Loucy (cell line): Measurements from ENCODE around the gene BPHL.

Experiments used
- H2AFZ ChIP-seq: fragments of 200-600 bp; sonication (generic); 2 replicates; pipeline ENCODE4 v1.6.0; 2016; ENCODE audit warnings: antibody characterized with exemption, mild to moderate bottlenecking, low read length, moderate library complexity
- H3F3A ChIP-seq: fragments of 200-600 bp; 2 replicates; pipeline ENCODE4 v1.6.0; 2016; ENCODE audit warnings: antibody characterized with exemption, low read depth, mild to moderate bottlenecking
- H3K27me3 ChIP-seq: fragments of 200-600 bp; sonication (generic); 2 replicates; pipeline ENCODE4 v1.6.1; 2014; ENCODE audit warnings: low read length, mild to moderate bottlenecking; ENCODE audit not compliant: insufficient read depth, poor library complexity, severe bottlenecking
- H3K36me3 ChIP-seq: fragments of 200-600 bp; sonication (generic); 2 replicates; pipeline ENCODE4 v1.6.1; 2016; ENCODE audit warnings: low read length; ENCODE audit not compliant: insufficient read depth
- H3K4me1 ChIP-seq: fragments of 200-600 bp; sonication (generic); 2 replicates; pipeline ENCODE4 v1.5.1; 2014; ENCODE audit warnings: low read length, mild to moderate bottlenecking; ENCODE audit not compliant: insufficient read depth, poor library complexity, severe bottlenecking
- H3K4me2 ChIP-seq: fragments of 200-600 bp; sonication (generic); 2 replicates; pipeline ENCODE4 v1.6.0; 2014; ENCODE audit warnings: antibody characterized with exemption, low read length, low read depth, mild to moderate bottlenecking; ENCODE audit not compliant: poor library complexity, severe bottlenecking
- H3K4me3 ChIP-seq: fragments of 200-600 bp; sonication (generic); 2 replicates; pipeline ENCODE4 v1.5.1; 2014; ENCODE audit warnings: low read length, mild to moderate bottlenecking, mixed read lengths; ENCODE audit not compliant: poor library complexity, severe bottlenecking
- H3K79me2 ChIP-seq: fragments of 200-600 bp; sonication (generic); 2 replicates; pipeline ENCODE4 v1.6.1; 2014; ENCODE audit warnings: low read length; ENCODE audit not compliant: insufficient read depth
- H3K9ac ChIP-seq: fragments of 200-600 bp; sonication (generic); 2 replicates; pipeline ENCODE4 v1.6.0; 2014; ENCODE audit warnings: mild to moderate bottlenecking, low read depth, low read length, moderate library complexity; ENCODE audit not compliant: poor library complexity, severe bottlenecking
- H3K9me2 ChIP-seq: fragments of 200-600 bp; sonication (generic); replicated peaks from 2 replicates; pipeline ENCODE4 v1.6.1; 2016; ENCODE audit warnings: low read depth, low read length, mixed read lengths
- H3K9me3 ChIP-seq: fragments of 200-600 bp; sonication (generic); 2 replicates; pipeline ENCODE4 v1.6.1; 2014; ENCODE audit warnings: mild to moderate bottlenecking, antibody characterized with exemption, low read length, low read depth; ENCODE audit not compliant: insufficient read depth
- H4K20me1 ChIP-seq: fragments of 200-600 bp; sonication (generic); 2 replicates; pipeline ENCODE4 v1.6.0; 2014; ENCODE audit warnings: antibody characterized with exemption, low read length, mild to moderate bottlenecking; ENCODE audit not compliant: insufficient read depth, poor library complexity, severe bottlenecking
- EZH2phosphoT487 ChIP-seq: fragments of 200-600 bp; IDR thresholded peaks from 2 replicates; pipeline ENCODE4 v1.6.1; 2018; ENCODE audit warnings: antibody characterized with exemption, mild to moderate bottlenecking, moderate library complexity, borderline replicate concordance
- TF ChIP-seq, protein P1 (sequence below): fragments of 200-600 bp; sonication (generic); conservative IDR thresholded peaks from 2 replicates; pipeline ENCODE4 v1.5.1; 2014; ENCODE audit warnings: mild to moderate bottlenecking, antibody characterized with exemption, low read length

The BPHL gene

DNA sequence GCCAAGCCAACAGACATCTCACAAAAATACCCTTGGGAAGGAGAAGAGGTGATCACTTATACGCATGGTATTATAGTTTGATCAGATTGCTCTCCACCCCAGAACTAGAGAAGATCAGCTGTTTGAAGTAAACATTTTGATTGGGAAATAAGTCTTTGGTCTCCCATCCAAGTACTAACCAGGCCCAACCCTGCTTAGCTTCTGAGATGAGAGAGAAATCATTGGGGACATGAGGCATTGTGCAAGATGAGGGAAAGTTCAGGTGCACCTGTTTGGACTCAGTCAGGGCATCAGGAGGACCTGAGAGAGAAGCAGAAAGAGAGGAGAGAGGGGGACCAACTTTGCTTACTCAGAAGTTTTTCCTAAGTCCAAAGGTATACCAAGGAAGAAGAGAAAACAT is 38.8 kb upstream of the BPHL start:
- Histone ChIP-seq H4K20me1 (peaks cover 19% of the 10 kb centered on the region), H3K4me2 (no peak overlapping the region), H3F3A (no peaks in the 10 kb centered on the region), H3K9me3 (no peaks in the 10 kb centered on the region), H3K9ac (no peak overlapping the region), H3K4me1 (peaks cover 14% of the 10 kb centered on the region), H3K79me2 (peaks cover 36% of the 10 kb centered on the region), H3K36me3 (peaks cover 73% of the 10 kb centered on the region), H3K27me3 (no peaks in the 10 kb centered on the region), H2AFZ (no peak overlapping the region), H3K9me2 (no peaks in the 10 kb centered on the region), H3K4me3 (no peak overlapping the region)
- TF ChIP-seq, protein P1, sequence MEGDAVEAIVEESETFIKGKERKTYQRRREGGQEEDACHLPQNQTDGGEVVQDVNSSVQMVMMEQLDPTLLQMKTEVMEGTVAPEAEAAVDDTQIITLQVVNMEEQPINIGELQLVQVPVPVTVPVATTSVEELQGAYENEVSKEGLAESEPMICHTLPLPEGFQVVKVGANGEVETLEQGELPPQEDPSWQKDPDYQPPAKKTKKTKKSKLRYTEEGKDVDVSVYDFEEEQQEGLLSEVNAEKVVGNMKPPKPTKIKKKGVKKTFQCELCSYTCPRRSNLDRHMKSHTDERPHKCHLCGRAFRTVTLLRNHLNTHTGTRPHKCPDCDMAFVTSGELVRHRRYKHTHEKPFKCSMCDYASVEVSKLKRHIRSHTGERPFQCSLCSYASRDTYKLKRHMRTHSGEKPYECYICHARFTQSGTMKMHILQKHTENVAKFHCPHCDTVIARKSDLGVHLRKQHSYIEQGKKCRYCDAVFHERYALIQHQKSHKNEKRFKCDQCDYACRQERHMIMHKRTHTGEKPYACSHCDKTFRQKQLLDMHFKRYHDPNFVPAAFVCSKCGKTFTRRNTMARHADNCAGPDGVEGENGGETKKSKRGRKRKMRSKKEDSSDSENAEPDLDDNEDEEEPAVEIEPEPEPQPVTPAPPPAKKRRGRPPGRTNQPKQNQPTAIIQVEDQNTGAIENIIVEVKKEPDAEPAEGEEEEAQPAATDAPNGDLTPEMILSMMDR, result no peak
- no peak for TF ChIP-seq EZH2phosphoT487

DNA sequence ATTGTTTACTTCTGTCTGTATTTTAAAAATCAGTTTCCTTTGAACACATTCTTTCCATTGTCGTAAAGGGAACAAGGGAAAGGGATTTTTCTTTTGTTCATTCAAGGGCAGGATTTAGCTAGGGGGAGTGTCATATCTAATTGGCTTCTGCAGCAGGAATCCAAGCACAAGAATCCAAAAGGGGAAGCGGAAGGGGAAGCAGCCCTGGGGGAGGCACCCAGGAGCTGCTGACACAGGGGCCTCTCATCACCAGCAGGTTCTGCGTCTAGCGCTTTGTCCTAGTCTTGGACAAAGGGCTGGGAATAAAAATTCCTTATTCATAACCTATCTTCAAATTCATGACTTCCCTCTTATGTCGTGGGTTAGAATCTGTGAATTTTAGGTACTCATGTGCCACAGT is 36.6 kb upstream of the BPHL start:
- Histone ChIP-seq H3K4me1 (no peaks in the 10 kb centered on the region), H3K36me3 (peaks cover 93% of the 10 kb centered on the region), H3K79me2 (peaks cover 14% of the 10 kb centered on the region; the same call in 1 of the 2 replicates), H3K4me2 (no peak overlapping the region), H2AFZ (no peak overlapping the region), H4K20me1 (peaks cover 5% of the 10 kb centered on the region), H3K4me3 (no peak overlapping the region), H3F3A (no peaks in the 10 kb centered on the region), H3K9ac (no peak overlapping the region), H3K9me3 (no peaks in the 10 kb centered on the region), H3K27me3 (no peaks in the 10 kb centered on the region), H3K9me2 (no peaks in the 10 kb centered on the region)
- no peak for TF ChIP-seq EZH2phosphoT487
- TF ChIP-seq, protein P1, result no peak

DNA sequence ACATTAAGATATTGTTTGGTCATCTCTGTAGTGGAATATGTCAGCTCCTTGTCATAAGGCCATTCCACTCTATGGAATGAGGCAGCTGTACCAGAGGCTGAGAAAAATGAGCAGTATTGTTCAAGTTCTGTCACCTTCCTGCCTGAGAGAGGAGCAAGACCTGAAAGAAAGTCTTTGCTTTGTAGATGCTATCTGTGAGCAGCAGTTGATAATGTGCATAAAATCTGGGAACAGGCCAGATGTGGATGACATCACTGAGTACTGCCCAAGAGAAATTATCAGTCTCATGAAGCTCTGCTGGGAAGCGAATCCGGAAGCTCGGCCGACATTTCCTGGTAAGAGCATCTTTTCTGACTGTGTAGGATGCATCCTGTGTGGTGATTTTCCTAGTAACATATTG is 33.4 kb upstream of the BPHL start:
- H3K9me2 ChIP-seq, result no peaks in the 10 kb centered on the region
- H3K9ac ChIP-seq, result no peak overlapping the region
- no peaks in the 10 kb centered on the region for H3K27me3 ChIP-seq
- TF ChIP-seq EZH2phosphoT487, result no peak
- TF ChIP-seq, protein P1, result no peak
- H3K4me1 ChIP-seq, result peaks cover 12% of the 10 kb centered on the region
- no peak overlapping the region for H2AFZ ChIP-seq
- no peak overlapping the region for H3K4me3 ChIP-seq
- no peaks in the 10 kb centered on the region for H3K79me2 ChIP-seq
- H3K36me3 ChIP-seq, result peaks cover 70% of the 10 kb centered on the region
- H3K4me2 ChIP-seq, result no peak overlapping the region
- H3K9me3 ChIP-seq, result no peaks in the 10 kb centered on the region
- H4K20me1 ChIP-seq, result peaks cover 5% of the 10 kb centered on the region
- peaks cover 3% of the 10 kb centered on the region; the same call in 1 of the 2 replicates for H3F3A ChIP-seq
